Renal cortical epithelial cell (primary cell): Measurements from ENCODE around the gene SETD1A. TPM values are rescaled to one million over a fixed set of nuclear protein-coding genes. Genes with fewer than 3 reads are reported as not detected.

ENCODE experiments used
- DNase-seq: peaks from one replicate; pipeline ENCODE4 v3.0.0-alpha.2; 2011; ENCODE audit warnings: low read depth
- total RNA-seq: library from RNA; depleted of rRNA; stranded (reverse); fragments of >200 nt; gene quantifications from 2 replicates; pipeline ENCODE4 v1.2.3, GENCODE V29; 2014

SETD1A gene
- total RNA-seq, 1 donor from 2014 or later: 7.6 TPM

- no peak for DNase-seq
These were observed 63.0 kb downstream of the SETD1A start for GRCh38 chr16:31020536-31020935.

GRCh38 chr16:31022544-31023251, 65.1 kb downstream of the SETD1A start:
- DNase-seq: no peak

GRCh38 chr16:31023252-31023602, 65.7 kb downstream of the SETD1A start:
- no peak for DNase-seq

- DNase-seq: no peak
These were observed 66.2 kb downstream of the SETD1A start for GRCh38 chr16:31023627-31024226.

- no peak for DNase-seq
These were observed 67.8 kb downstream of the SETD1A start for GRCh38 chr16:31025339-31025738.

- no peak for DNase-seq
These were observed 71.7 kb downstream of the SETD1A start for GRCh38 chr16:31029272-31029671.

GRCh38 chr16:31031276-31031675, 73.7 kb downstream of the SETD1A start:
- DNase-seq: no peak

GRCh38 chr16:31032736-31033708, 75.5 kb downstream of the SETD1A start, which contains the start of gene STX4:
Gene STX4 (plus strand): TSS chr16:31033558. CDS start chr16:31033806, 248 bp downstream.
- DNase-seq: peak; percentile 92

GRCh38 chr16:31033709-31034492, 76.3 kb downstream of the SETD1A start:
- peak; percentile 70 for DNase-seq

Other genes with a start within 250 kb of the SETD1A start
- 25.4 and 26.2 TPM in 2 replicates for gene PHKG2, start 209.3 kb upstream of the SETD1A start, total RNA-seq
- 2.7 and 2.8 TPM in 2 replicates for gene CFAP119, start 195.7 kb upstream of the SETD1A start, total RNA-seq
- 58.0 and 108 TPM in 2 replicates for gene RNF40, start 195.4 kb upstream of the SETD1A start, total RNA-seq
- 6.4 and 22.1 TPM in 2 replicates for gene ZNF629, start 170.5 kb upstream of the SETD1A start, total RNA-seq
- 21.7 and 29.0 TPM in 2 replicates for gene BCL7C, start 63.7 kb upstream of the SETD1A start, total RNA-seq
- gene CTF1, start 61.1 kb upstream of the SETD1A start, total RNA-seq: 2.1 and 4.7 TPM in 2 replicates
- gene FBXL19, start 34.2 kb upstream of the SETD1A start, total RNA-seq: 25.7 and 34.3 TPM in 2 replicates
- 32.5 and 51.4 TPM in 2 replicates for gene ORAI3, start 8.7 kb upstream of the SETD1A start, total RNA-seq
- gene HSD3B7, start 27.5 kb downstream of the SETD1A start, total RNA-seq: 49.9 and 82.7 TPM in 2 replicates
- 0.80 TPM in 1 of 2 replicates, not detected in the other for gene STX1B, start 52.9 kb downstream of the SETD1A start, total RNA-seq
- 24.5 and 35.0 TPM in 2 replicates for gene STX4, start 75.8 kb downstream of the SETD1A start, total RNA-seq
- gene ZNF668, start 116.5 kb downstream of the SETD1A start, total RNA-seq: 7.7 and 9.0 TPM in 2 replicates
- gene ZNF646, start 116.7 kb downstream of the SETD1A start, total RNA-seq: 6.6 and 22.4 TPM in 2 replicates
- 0.52 and 1.9 TPM in 2 replicates for gene PRSS53, start 131.2 kb downstream of the SETD1A start, total RNA-seq
- gene VKORC1, start 137.0 kb downstream of the SETD1A start, total RNA-seq: 89.1 and 128 TPM in 2 replicates
- gene BCKDK, start 150.6 kb downstream of the SETD1A start, total RNA-seq: 13.9 and 44.5 TPM in 2 replicates
- 33.5 and 45.1 TPM in 2 replicates for gene KAT8, start 159.9 kb downstream of the SETD1A start, total RNA-seq
- gene PRSS8, start 178.0 kb downstream of the SETD1A start, total RNA-seq: 3.8 and 17.7 TPM in 2 replicates
- 0.55 and 2.3 TPM in 2 replicates for gene PRSS36, start 192.3 kb downstream of the SETD1A start, total RNA-seq
- gene FUS, start 222.4 kb downstream of the SETD1A start, total RNA-seq: 39.8 and 72.4 TPM in 2 replicates
- 19.9 and 99.7 TPM in 2 replicates for gene PYCARD, start 245.0 kb downstream of the SETD1A start, total RNA-seq